Sigmoid colon (tissue), 4 donors: Measurements from ENCODE around the gene COQ10A.

Source experiments
- CTCF ChIP-seq, 4 experiments: fragments of 450-650 bp in 3 of 4; fragments of 200-600 bp in 1 of 4; IDR thresholded peaks; one replicate each; pipeline ENCODE4 v1.5.1; 2016 to 2019; ENCODE audit warnings: antibody characterized with exemption in 4 of 4, mild to moderate bottlenecking in 3 of 4, moderate library complexity in 2 of 4
- POLR2A ChIP-seq, 2 donors: fragments of 450-650 bp; IDR thresholded peaks; one replicate each; pipeline ENCODE4 v1.6.1; 2016; ENCODE audit warnings: antibody characterized with exemption in 2 of 2, mild to moderate bottlenecking in 2 of 2, moderate library complexity in 2 of 2
- POLR2AphosphoS5 ChIP-seq, 4 donors: sonication (generic); formaldehyde crosslinking; IDR thresholded peaks; one replicate each; pipeline ENCODE4 v1.6.1; 2017; ENCODE audit warnings: antibody characterized with exemption in 4 of 4

- TF ChIP-seq CTCF (IDR thresholded peaks at IDR 0.05): no peak
- TF ChIP-seq POLR2A (IDR thresholded peaks at IDR 0.05): no peak
- no peak for TF ChIP-seq POLR2AphosphoS5 (IDR thresholded peaks at IDR 0.05)
Measured at GRCh38 chr12:56255671-56256070, 11.1 kb upstream of the COQ10A start.
